MM.1S (cell line): ENCODE measurements around the gene IRAK2.

Experiments
- DNase-seq: peaks from one replicate; pipeline ENCODE4 v3.0.0-alpha.2; 2015
- H2AFZ ChIP-seq: fragments of 300-600 bp; sonication (generic); 2 replicates; pipeline ENCODE4 v1.6.0; 2016; ENCODE audit warnings: antibody characterized with exemption, low read length
- H3F3A ChIP-seq: fragments of 300-600 bp; sonication (generic); 2 replicates; pipeline ENCODE4 v1.6.1; 2016; ENCODE audit warnings: mild to moderate bottlenecking, antibody characterized with exemption, low read length, moderate library complexity, mixed read lengths; ENCODE audit not compliant: insufficient read depth
- H3K27ac ChIP-seq: fragments of 300-600 bp; sonication (generic); 2 replicates; pipeline ENCODE4 v1.5.1; 2016; ENCODE audit warnings: mild to moderate bottlenecking, low read length
- H3K27me3 ChIP-seq: fragments of 300-600 bp; sonication (generic); replicated peaks from 2 replicates; pipeline ENCODE4 v1.6.0; 2016; ENCODE audit warnings: low read length; ENCODE audit not compliant: insufficient read depth
- H3K36me3 ChIP-seq: fragments of 300-600 bp; sonication (generic); replicated peaks from 2 replicates; pipeline ENCODE4 v1.6.1; 2016; ENCODE audit warnings: mild to moderate bottlenecking, low read length, mixed read lengths; ENCODE audit not compliant: insufficient read depth
- H3K4me1 ChIP-seq: fragments of 300-600 bp; sonication (generic); 2 replicates; pipeline ENCODE4 v1.6.1; 2016; ENCODE audit warnings: low read length, mixed read lengths
- H3K4me2 ChIP-seq: fragments of 300-600 bp; sonication (generic); 2 replicates; pipeline ENCODE4 v1.6.0; 2016; ENCODE audit warnings: low read depth, low read length
- H3K4me3 ChIP-seq: fragments of 300-600 bp; sonication (generic); 2 replicates; pipeline ENCODE4 v1.5.1; 2016; ENCODE audit warnings: low read length, mixed read lengths
- H3K79me2 ChIP-seq: fragments of 300-600 bp; sonication (generic); 2 replicates; pipeline ENCODE4 v1.6.1; 2016; ENCODE audit warnings: mixed run types, low read length, mixed read lengths
- H3K9ac ChIP-seq: fragments of 300-600 bp; sonication (generic); 2 replicates; pipeline ENCODE4 v1.6.1; 2016; ENCODE audit warnings: low read length, mixed read lengths
- H3K9me2 ChIP-seq: fragments of 300-600 bp; sonication (generic); replicated peaks from 2 replicates; pipeline ENCODE4 v1.6.1; 2016; ENCODE audit warnings: mild to moderate bottlenecking, low read length, mixed read lengths; ENCODE audit not compliant: insufficient read depth
- H3K9me3 ChIP-seq: fragments of 300-600 bp; sonication (generic); replicated peaks from 2 replicates; pipeline ENCODE4 v1.6.1; 2016; ENCODE audit warnings: mild to moderate bottlenecking, low read length, mixed read lengths; ENCODE audit not compliant: insufficient read depth
- H4K20me1 ChIP-seq: fragments of 300-600 bp; sonication (generic); 2 replicates; pipeline ENCODE4 v1.6.1; 2016; ENCODE audit warnings: mild to moderate bottlenecking, low read length, moderate library complexity, mixed read lengths; ENCODE audit not compliant: insufficient read depth
- EZH2 ChIP-seq: fragments of 300-600 bp; sonication (generic); optimal IDR thresholded peaks from 2 replicates; pipeline ENCODE3; 2017; ENCODE audit warnings: low read depth, mild to moderate bottlenecking, antibody characterized with exemption, low read length, mixed read lengths
- EZH2phosphoT487 ChIP-seq: fragments of 300-600 bp; sonication (generic); IDR thresholded peaks from 2 replicates; pipeline ENCODE4 v1.6.1; 2018; ENCODE audit warnings: antibody characterized with exemption, low read length
- TF ChIP-seq, protein P1 (sequence below): fragments of 300-600 bp; sonication (generic); IDR thresholded peaks from 2 replicates; pipeline ENCODE4 v1.5.1; 2016; ENCODE audit warnings: antibody characterized with exemption, low read length, mixed read lengths

IRAK2 gene

DNA sequence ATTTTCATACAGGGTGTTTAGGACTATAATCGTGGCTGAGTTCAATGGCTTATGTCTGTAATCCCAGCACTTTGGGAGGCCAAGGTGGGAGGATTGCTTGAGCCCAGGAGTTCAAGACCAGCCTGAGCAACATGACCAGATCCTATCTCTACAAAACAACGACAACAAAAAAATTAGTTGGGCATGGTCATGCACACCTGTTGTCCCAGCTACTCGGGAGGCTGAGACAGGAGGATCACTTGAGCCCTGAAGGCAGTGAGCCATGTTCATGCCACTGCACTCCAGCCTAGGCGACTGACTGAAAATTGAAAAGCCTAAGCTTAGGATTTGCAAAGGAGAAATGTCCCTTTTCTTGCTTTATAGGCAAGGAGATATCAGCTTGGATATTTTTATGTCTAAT is 47.8 kb upstream of the IRAK2 start:
- no peaks in the 10 kb centered on the region for H4K20me1 ChIP-seq
- H3K9me2 ChIP-seq: no peaks in the 10 kb centered on the region
- no peaks in the 10 kb centered on the region for H3F3A ChIP-seq
- no peaks in the 10 kb centered on the region for H3K27me3 ChIP-seq
- H3K4me3 ChIP-seq: 0 out of 2 replicates have a peak overlapping the region, but pooled peaks have one; percentile 99
- peak overlapping the region; percentile 87; the same call in 1 of the 2 replicates for H3K4me2 ChIP-seq
- no peak for DNase-seq
- peaks cover 60% of the 10 kb centered on the region for H3K79me2 ChIP-seq
- peak overlapping the region; percentile 76; the same call in 1 of the 2 replicates for H3K9ac ChIP-seq
- TF ChIP-seq EZH2phosphoT487 (no peak), EZH2 (no peak)
- TF ChIP-seq, protein P1, sequence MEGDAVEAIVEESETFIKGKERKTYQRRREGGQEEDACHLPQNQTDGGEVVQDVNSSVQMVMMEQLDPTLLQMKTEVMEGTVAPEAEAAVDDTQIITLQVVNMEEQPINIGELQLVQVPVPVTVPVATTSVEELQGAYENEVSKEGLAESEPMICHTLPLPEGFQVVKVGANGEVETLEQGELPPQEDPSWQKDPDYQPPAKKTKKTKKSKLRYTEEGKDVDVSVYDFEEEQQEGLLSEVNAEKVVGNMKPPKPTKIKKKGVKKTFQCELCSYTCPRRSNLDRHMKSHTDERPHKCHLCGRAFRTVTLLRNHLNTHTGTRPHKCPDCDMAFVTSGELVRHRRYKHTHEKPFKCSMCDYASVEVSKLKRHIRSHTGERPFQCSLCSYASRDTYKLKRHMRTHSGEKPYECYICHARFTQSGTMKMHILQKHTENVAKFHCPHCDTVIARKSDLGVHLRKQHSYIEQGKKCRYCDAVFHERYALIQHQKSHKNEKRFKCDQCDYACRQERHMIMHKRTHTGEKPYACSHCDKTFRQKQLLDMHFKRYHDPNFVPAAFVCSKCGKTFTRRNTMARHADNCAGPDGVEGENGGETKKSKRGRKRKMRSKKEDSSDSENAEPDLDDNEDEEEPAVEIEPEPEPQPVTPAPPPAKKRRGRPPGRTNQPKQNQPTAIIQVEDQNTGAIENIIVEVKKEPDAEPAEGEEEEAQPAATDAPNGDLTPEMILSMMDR: no peak
- H3K27ac ChIP-seq: no peak overlapping the region
- no peak overlapping the region for H2AFZ ChIP-seq
- 0 out of 2 replicates have a peak, but pooled peaks cover 3% of the 10 kb centered on the region for H3K4me1 ChIP-seq
- no peaks in the 10 kb centered on the region for H3K36me3 ChIP-seq
- no peaks in the 10 kb centered on the region for H3K9me3 ChIP-seq

DNA sequence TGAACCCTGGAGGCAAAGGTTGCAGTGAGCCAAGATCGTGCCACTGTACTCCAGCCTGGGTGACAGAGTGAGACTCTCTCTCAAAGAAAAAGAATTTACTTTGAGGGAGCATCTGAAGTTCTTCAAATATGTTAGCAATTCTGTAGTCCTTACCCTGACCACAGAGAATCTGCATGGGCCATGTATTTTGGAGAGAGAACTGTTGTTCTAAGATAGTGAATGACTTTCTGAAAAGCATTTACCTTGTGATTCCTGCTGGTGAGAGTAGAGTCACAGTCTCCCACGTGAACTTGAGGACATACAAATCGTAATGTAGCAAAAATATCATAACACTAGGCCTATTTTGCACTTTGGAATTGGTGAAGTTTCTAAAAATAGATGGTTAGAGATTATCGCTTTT is 45.3 kb upstream of the IRAK2 start:
- H3K9me2 ChIP-seq: no peaks in the 10 kb centered on the region
- H3K9ac ChIP-seq: no peak overlapping the region
- H3K27ac ChIP-seq: no peak overlapping the region
- no peaks in the 10 kb centered on the region for H4K20me1 ChIP-seq
- H3F3A ChIP-seq: no peaks in the 10 kb centered on the region
- no peaks in the 10 kb centered on the region for H3K36me3 ChIP-seq
- H3K4me2 ChIP-seq: no peak overlapping the region
- no peaks in the 10 kb centered on the region for H3K9me3 ChIP-seq
- DNase-seq: no peak
- no peak overlapping the region for H3K4me3 ChIP-seq
- H3K79me2 ChIP-seq: peaks cover 79% of the 10 kb centered on the region
- H3K4me1 ChIP-seq: 0 out of 2 replicates have a peak, but pooled peaks cover 3% of the 10 kb centered on the region
- TF ChIP-seq EZH2phosphoT487 (no peak), EZH2 (no peak)
- TF ChIP-seq, protein P1: no peak
- no peaks in the 10 kb centered on the region for H3K27me3 ChIP-seq
- H2AFZ ChIP-seq: no peak overlapping the region

DNA sequence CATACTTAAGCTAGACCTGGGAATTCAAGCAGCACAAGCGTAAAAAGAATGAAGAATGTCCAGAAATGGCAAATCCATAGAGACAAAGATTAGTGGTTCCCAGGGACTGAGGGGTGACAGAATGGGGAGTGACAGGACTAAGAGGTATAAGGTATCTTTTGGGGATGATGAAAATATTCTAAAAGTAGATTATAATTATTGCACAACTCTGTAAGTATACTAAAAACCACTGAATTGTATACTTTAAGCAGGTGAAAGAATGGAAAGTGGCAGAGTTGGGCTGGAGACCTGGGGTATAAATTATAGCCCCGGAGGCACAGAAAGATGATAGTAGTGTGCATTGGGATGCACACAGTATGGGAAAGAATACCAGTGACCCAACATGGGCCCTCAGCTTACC is 43.7 kb upstream of the IRAK2 start:
- H3K4me1 ChIP-seq: 0 out of 2 replicates have a peak, but pooled peaks cover 3% of the 10 kb centered on the region
- no peak overlapping the region for H3K4me2 ChIP-seq
- no peak overlapping the region for H2AFZ ChIP-seq
- no peak overlapping the region for H3K27ac ChIP-seq
- no peaks in the 10 kb centered on the region for H3F3A ChIP-seq
- no peaks in the 10 kb centered on the region for H3K9me2 ChIP-seq
- H3K9me3 ChIP-seq: no peaks in the 10 kb centered on the region
- peaks cover 4% of the 10 kb centered on the region; the same call in 1 of the 2 replicates for H3K36me3 ChIP-seq
- DNase-seq: no peak
- peaks cover 84% of the 10 kb centered on the region for H3K79me2 ChIP-seq
- H3K4me3 ChIP-seq: no peak overlapping the region
- no peaks in the 10 kb centered on the region for H4K20me1 ChIP-seq
- H3K27me3 ChIP-seq: no peaks in the 10 kb centered on the region
- H3K9ac ChIP-seq: no peak overlapping the region
- TF ChIP-seq EZH2: no peak
- no peak for TF ChIP-seq EZH2phosphoT487
- TF ChIP-seq, protein P1: no peak
